Naive thymus-derived CD4-positive, alpha-beta T cell (primary cell): ENCODE measurements around the gene OSM. TPM values are rescaled to one million over a fixed set of nuclear protein-coding genes. Genes with fewer than 3 reads are reported as not detected.

Experiments used
- ATAC-seq: fragments of 150-1000 bp; cut with Tn5 transposase; 2 replicates; pipeline ENCODE4 v1.10.0; 2021; ENCODE audit warnings: mild to moderate bottlenecking, moderate library complexity
- CTCF ChIA-PET: fragments of 350-600 bp; sonication (Branson Sonifier 250); formaldehyde crosslinking; loops from one replicate; lab custom pipeline; 2021; ENCODE audit warnings: antibody characterized with exemption; lab: Charles Lee
- POLR2A ChIA-PET: fragments of 350-600 bp; sonication (Branson Sonifier 250); formaldehyde crosslinking; loops from one replicate; lab custom pipeline; 2021; ENCODE audit warnings: antibody characterized with exemption, inconsistent platforms; lab: Charles Lee
- DNase-seq, 9 donors: peaks; one replicate each; pipeline versions ENCODE4 v3.0.0 to v3.0.0-alpha.2; 2020 to 2022; ENCODE audit warnings: mixed read lengths in 1 of 9
- H3K27ac ChIP-seq: one replicate; pipeline ENCODE4 v1.7.0; 2013; ENCODE audit warnings: mild to moderate bottlenecking, low read depth, low read length, moderate library complexity
- H3K27me3 ChIP-seq, 2 donors: one replicate each; pipeline ENCODE4 v1.7.0; 2013; ENCODE audit warnings: low read length in 2 of 2, mild to moderate bottlenecking in 2 of 2, moderate library complexity in 2 of 2; ENCODE audit not compliant: control insufficient read depth in 2 of 2, insufficient read depth in 2 of 2
- H3K36me3 ChIP-seq, 3 experiments: 1 replicate in 2 of 3; 2 replicates in 1 of 3; pipeline ENCODE4 v1.7.0; 2013; ENCODE audit warnings: low read length in 3 of 3, mild to moderate bottlenecking in 3 of 3, moderate library complexity in 1 of 3; ENCODE audit not compliant: insufficient read depth in 3 of 3, control insufficient read depth in 2 of 3
- H3K4me1 ChIP-seq, 2 donors: one replicate each; pipeline ENCODE4 v1.7.0; 2013; ENCODE audit warnings: low read length in 2 of 2, mild to moderate bottlenecking in 2 of 2, moderate library complexity in 1 of 2; ENCODE audit not compliant: control insufficient read depth in 2 of 2, insufficient read depth in 2 of 2
- H3K4me3 ChIP-seq: 2 replicates; pipeline ENCODE4 v1.7.0; 2013; ENCODE audit warnings: mild to moderate bottlenecking, low read length
- H3K9me3 ChIP-seq, 3 experiments: 1 replicate in 2 of 3; 2 replicates in 1 of 3; pipeline ENCODE4 v1.7.0; 2013; ENCODE audit warnings: low read length in 3 of 3; ENCODE audit not compliant: control insufficient read depth in 2 of 3
- H3K27ac Mint-ChIP-seq, 9 donors: one replicate each; pipeline ENCODE4 v1.8.0; 2020 to 2022; ENCODE audit warnings: mixed read lengths in 9 of 9, mild to moderate bottlenecking in 8 of 9, moderate library complexity in 5 of 9, inconsistent platforms in 2 of 9
- H3K27me3 Mint-ChIP-seq, 5 donors: one replicate each; pipeline ENCODE4 v1.8.0; 2021 to 2022; ENCODE audit warnings: mixed read lengths in 5 of 5, mild to moderate bottlenecking in 1 of 5
- H3K36me3 Mint-ChIP-seq, 5 donors: one replicate each; pipeline ENCODE4 v1.8.0; 2020 to 2022; ENCODE audit warnings: mixed read lengths in 5 of 5, mild to moderate bottlenecking in 3 of 5, inconsistent platforms in 1 of 5
- H3K4me1 Mint-ChIP-seq, 7 donors: one replicate each; pipeline ENCODE4 v1.8.0; 2020 to 2022; ENCODE audit warnings: mixed read lengths in 7 of 7, mild to moderate bottlenecking in 3 of 7, inconsistent platforms in 1 of 7
- H3K4me3 Mint-ChIP-seq, 10 donors: one replicate each; pipeline ENCODE4 v1.8.0; 2020 to 2022; ENCODE audit warnings: mild to moderate bottlenecking in 10 of 10, mixed read lengths in 10 of 10, moderate library complexity in 6 of 10, inconsistent platforms in 2 of 10
- H3K9me3 Mint-ChIP-seq, 11 donors: one replicate each; pipeline ENCODE4 v1.8.0; 2020 to 2022; ENCODE audit warnings: mixed read lengths in 11 of 11, mild to moderate bottlenecking in 4 of 11, inconsistent platforms in 1 of 11, moderate library complexity in 1 of 11
- intact Hi-C, 2 donors: fragments of 100-400 bp; cut with micrococcal nuclease; formaldehyde crosslinking; loops; one replicate each; pipeline ENCODE4 v1.15.1; 2023
- polyA plus RNA-seq, 2 donors: library from polyadenylated mRNA; unstranded; fragments of 300-500 nt; fragmentation: Illumina TruSeq; gene quantifications; one replicate each; pipeline ENCODE4 v1.2.3, GENCODE V29; 2021
- total RNA-seq, 6 experiments: library from RNA in 5 of 6; stranded (reverse) in 5 of 6; gene quantifications; 1 replicate in 5 of 6; 2 replicates in 1 of 6; pipeline ENCODE4 v1.2.3 and lab custom pipeline; 2021 to 2026

The OSM gene
- total and polyA plus RNA-seq, 7 experiments from 2014 or later, result 0.49 to 158 (median 6.3) TPM

GRCh38 chr22:30306627-30307011, 40.0 kb upstream of the OSM start:
- intact Hi-C loops, result loop anchor here (1.0 to 5.0 kb wide), 8 partner anchors 8 to 286 kb away; partner anchors contain the start of genes CASTOR1 (in 1 of the 2), OSM (in 1 of the 2), PES1 (in 1 of the 2) and SF3A1 (in 1 of the 2)
- peaks cover 7 to 37% (median 17%) of the 10 kb centered on the region in 5 donors for H3K36me3 Mint-ChIP-seq
- no peaks in the 10 kb centered on the region for H3K27me3 Mint-ChIP-seq
- H3K27ac Mint-ChIP-seq, result peak overlapping the region; percentile 87 to 99 (median 97)
- Histone ChIP-seq H3K27ac (peak overlapping the region; percentile 75), H3K36me3 (peaks cover 0 to 9% (median 0%) of the 10 kb centered on the region in 3 experiments), H3K9me3 (no peaks in the 10 kb centered on the region), H3K4me1 (peaks cover 96 to 98% of the 10 kb centered on the region in 2 donors), H3K4me3 (peak overlapping the region; percentile 41), H3K27me3 (no peaks in the 10 kb centered on the region)
- peaks cover 87 to 100% (median 97%) of the 10 kb centered on the region in 7 donors for H3K4me1 Mint-ChIP-seq
- ChIA-PET POLR2A (interaction anchor here (0.6 to 48.9 kb wide), 10 partner anchors 5 to 662 kb away, joined by 3 to 1265 read pairs (median 4); partner anchors contain the start of genes ASCC2, CASTOR1, CCDC157 and SF3A1), CTCF (interaction anchor here (1.0 to 12.2 kb wide), 4 partner anchors 16 to 50 kb away, joined by 3 to 74 read pairs (median 6); partner anchors contain the start of genes CASTOR1, CCDC157 and SF3A1)
- H3K4me3 Mint-ChIP-seq, result peak overlapping the region; percentile 69 to 97 (median 84)
- DNase-seq (peak in 1 of 9 donors; percentile 28), ATAC-seq (peak; percentile 39)
- peaks cover 0 to 1% (median 0%) of the 10 kb centered on the region in 11 donors for H3K9me3 Mint-ChIP-seq

GRCh38 chr22:30305906-30306626, 39.4 kb upstream of the OSM start:
- Mint-ChIP-seq H3K4me3 (peak overlapping the region; percentile 69 to 97 (median 84)), H3K27me3 (no peaks in the 10 kb centered on the region), H3K9me3 (peaks cover 0 to 1% (median 0%) of the 10 kb centered on the region in 11 donors), H3K4me1 (peaks cover 87 to 100% (median 97%) of the 10 kb centered on the region in 7 donors), H3K27ac (peak overlapping the region; percentile 87 to 99 (median 97)), H3K36me3 (peaks cover 7 to 40% (median 22%) of the 10 kb centered on the region in 5 donors)
- Histone ChIP-seq H3K9me3 (no peaks in the 10 kb centered on the region), H3K27me3 (no peaks in the 10 kb centered on the region), H3K4me1 (peaks cover 96 to 98% of the 10 kb centered on the region in 2 donors), H3K36me3 (peaks cover 0 to 14% (median 0%) of the 10 kb centered on the region in 3 experiments), H3K4me3 (peak overlapping the region; percentile 51), H3K27ac (peak overlapping the region; percentile 75)
- CTCF ChIA-PET, result interaction anchor here (1.0 to 12.2 kb wide), 5 partner anchors 16 to 51 kb away, joined by 3 to 74 read pairs (median 3); partner anchors contain the start of genes CASTOR1, CCDC157 and SF3A1
- peak in 7 of 9 donors; percentile 73 to 91 (median 85) for DNase-seq
- peak; percentile 70 for ATAC-seq
- POLR2A ChIA-PET, result interaction anchor here (0.6 to 48.9 kb wide), 10 partner anchors 5 to 1446 kb away, joined by 3 to 1265 read pairs (median 3); partner anchors contain the start of genes CASTOR1, CCDC157, PIK3IP1 and SF3A1
- intact Hi-C loops, result loop anchor here (1.0 to 5.0 kb wide), 9 partner anchors 8 to 286 kb away; partner anchors contain the start of genes CASTOR1 (in 2 of the 2), SF3A1 (in 2 of the 2), OSM (in 1 of the 2) and PES1 (in 1 of the 2)

GRCh38 chr22:30305519-30305905, 38.9 kb upstream of the OSM start:
- ATAC-seq, result peak; percentile 67
- Mint-ChIP-seq H3K4me3 (peak overlapping the region; percentile 69 to 97 (median 84)), H3K36me3 (peaks cover 7 to 36% (median 27%) of the 10 kb centered on the region in 5 donors), H3K27me3 (no peaks in the 10 kb centered on the region), H3K27ac (peak overlapping the region; percentile 87 to 99 (median 97)), H3K4me1 (peaks cover 82 to 100% (median 93%) of the 10 kb centered on the region in 7 donors), H3K9me3 (peaks cover 0 to 1% (median 0%) of the 10 kb centered on the region in 11 donors)
- peak overlapping the region; percentile 51 for H3K4me3 ChIP-seq
- H3K36me3 ChIP-seq, result peaks cover 0 to 18% (median 0%) of the 10 kb centered on the region in 3 experiments
- CTCF ChIA-PET, result interaction anchor here (0.6 to 1.3 kb wide), 3 partner anchors 16 to 51 kb away, joined by 3 to 5 read pairs (median 3); partner anchors contain the start of genes CASTOR1, CCDC157 and SF3A1
- H3K27ac ChIP-seq, result peak overlapping the region; percentile 75
- H3K9me3 ChIP-seq, result no peaks in the 10 kb centered on the region
- no peaks in the 10 kb centered on the region for H3K27me3 ChIP-seq
- intact Hi-C loops, result loop anchor here (1.0 to 5.0 kb wide), 5 partner anchors 9 to 287 kb away; partner anchors contain the start of genes CASTOR1 (in 1 of the 2), PES1 (in 1 of the 2) and SF3A1 (in 1 of the 2)
- peak in 8 of 9 donors; percentile 56 to 75 (median 68) for DNase-seq
- POLR2A ChIA-PET, result interaction anchor here (1.0 to 48.9 kb wide), 8 partner anchors 4 to 1447 kb away, joined by 3 to 1265 read pairs (median 4); partner anchors contain the start of genes CASTOR1, CCDC157, PIK3IP1 and SF3A1
- H3K4me1 ChIP-seq, result peaks cover 96 to 98% of the 10 kb centered on the region in 2 donors

- Histone ChIP-seq H3K27ac (peak overlapping the region; percentile 75), H3K9me3 (no peaks in the 10 kb centered on the region), H3K4me3 (peak overlapping the region; percentile 51), H3K36me3 (peaks cover 0 to 25% (median 0%) of the 10 kb centered on the region in 3 experiments), H3K4me1 (peaks cover 87 to 96% of the 10 kb centered on the region in 2 donors), H3K27me3 (no peaks in the 10 kb centered on the region)
- intact Hi-C loops, result loop anchor here (1.0 to 5.0 kb wide), 5 partner anchors 8 to 288 kb away; partner anchors contain the start of genes CASTOR1 (in 1 of the 2), PES1 (in 1 of the 2) and SF3A1 (in 1 of the 2)
- ChIA-PET CTCF (interaction anchor here (0.6 to 7.4 kb wide), 8 partner anchors 9 to 86 kb away, joined by 3 to 48 read pairs (median 4); partner anchors contain the start of genes CASTOR1 and RNF215), POLR2A (interaction anchor here (0.9 to 48.9 kb wide), 7 partner anchors 3 to 1447 kb away, joined by 3 to 1265 read pairs (median 4); partner anchors contain the start of genes CASTOR1, CCDC157, SF3A1 and TBC1D10A)
- peak overlapping the region; percentile 87 to 99 (median 97) for H3K27ac Mint-ChIP-seq
- ATAC-seq, result no peak
- H3K9me3 Mint-ChIP-seq, result peaks cover 0 to 1% (median 0%) of the 10 kb centered on the region in 11 donors
- H3K36me3 Mint-ChIP-seq, result peaks cover 7 to 35% (median 26%) of the 10 kb centered on the region in 5 donors
- DNase-seq, result no peak
- peak overlapping the region; percentile 69 to 97 (median 84) for H3K4me3 Mint-ChIP-seq
- H3K27me3 Mint-ChIP-seq, result no peaks in the 10 kb centered on the region
- peaks cover 74 to 99% (median 86%) of the 10 kb centered on the region in 7 donors for H3K4me1 Mint-ChIP-seq
These were observed 38.0 kb upstream of the OSM start for GRCh38 chr22:30304495-30305244.

DNA sequence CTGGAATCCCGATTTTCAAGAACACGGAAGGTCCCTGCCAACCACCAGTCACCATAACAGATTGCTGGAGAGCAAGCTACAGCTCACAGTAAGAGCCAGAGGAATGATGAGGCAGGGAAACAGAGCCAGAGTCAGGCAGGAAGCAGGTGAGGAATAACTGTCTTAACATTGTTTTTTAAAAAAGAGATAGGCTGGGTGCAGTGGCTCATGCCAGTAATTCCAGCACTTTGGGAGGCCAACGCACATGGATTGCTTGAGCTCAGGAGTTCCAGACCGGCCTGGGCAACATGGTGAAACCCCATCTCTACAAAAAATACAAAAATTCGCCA, 36.1 kb upstream of the OSM start:
- ATAC-seq, result no peak

More for the DNA sequence above, 36.1 kb upstream of the OSM start:
- Mint-ChIP-seq H3K27me3 (no peaks in the 10 kb centered on the region), H3K4me1 (peaks cover 74 to 98% (median 89%) of the 10 kb centered on the region in 7 donors), H3K9me3 (no peaks in the 10 kb centered on the region), H3K4me3 (peak overlapping the region; percentile 53 to 97 (median 74)), H3K27ac (peak overlapping the region; percentile 87 to 99 (median 97)), H3K36me3 (peaks cover 7 to 41% (median 31%) of the 10 kb centered on the region in 5 donors)
- POLR2A ChIA-PET, result interaction anchor here (0.7 to 48.9 kb wide), 6 partner anchors 2 to 195 kb away, joined by 3 to 1265 read pairs (median 34); partner anchors contain the start of genes CASTOR1, CCDC157, SF3A1 and TBC1D10A
- no peaks in the 10 kb centered on the region for H3K9me3 ChIP-seq
- H3K4me1 ChIP-seq, result peaks cover 68 to 96% of the 10 kb centered on the region in 2 donors
- peak overlapping the region; percentile 75 for H3K27ac ChIP-seq
- intact Hi-C loops, result no loop called here
- H3K27me3 ChIP-seq, result no peaks in the 10 kb centered on the region
- no peak for DNase-seq
- CTCF ChIA-PET, result interaction anchor here (0.9 to 7.4 kb wide), 2 partner anchors 13 to 41 kb away, joined by 3 to 48 read pairs; partner anchors contain the start of gene CASTOR1
- peaks cover 0 to 38% (median 7%) of the 10 kb centered on the region in 3 experiments for H3K36me3 ChIP-seq
- peak overlapping the region; percentile 23 for H3K4me3 ChIP-seq
